ENCODE measurements around the gene NDEL1. TPM values are rescaled to one million over a fixed set of nuclear protein-coding genes. Genes with fewer than 3 reads are reported as not detected.

NDEL1 gene
- total and polyA plus RNA-seq, 2 experiments from 2014 or later = 25.7 to 47.3 TPM

DNA sequence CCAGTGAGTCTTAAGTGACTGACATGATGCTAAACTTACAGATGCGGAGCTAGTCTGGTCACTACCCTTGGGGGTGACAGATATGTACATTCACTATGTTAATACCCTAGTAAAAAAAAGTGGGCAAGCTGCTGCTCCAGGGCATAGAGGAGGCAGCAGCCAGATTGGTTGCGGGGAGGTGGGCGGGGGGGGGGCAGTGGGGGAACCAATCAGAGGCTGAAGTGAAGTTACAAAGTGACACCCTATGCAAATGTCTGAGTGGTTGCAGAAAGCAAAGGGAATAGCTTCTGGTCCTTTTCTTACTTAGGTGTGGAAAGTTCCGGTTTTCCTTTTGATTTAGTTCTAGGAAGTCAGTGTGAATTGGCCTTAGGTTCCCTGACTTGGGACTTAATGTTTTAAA is 12.1 kb downstream of the NDEL1 start:
- Histone ChIP-seq H3K27ac (no peak overlapping the region), H3K36me3 (peaks cover 27% of the 10 kb centered on the region), H3K9me3 (ENCODE audit: low read depth) (no peaks in the 10 kb centered on the region), H3K27me3 (no peaks in the 10 kb centered on the region), H3K4me3 (no peak overlapping the region), H3K4me1 (ENCODE audit: low read depth) (peaks cover 5% of the 10 kb centered on the region)
- peak in 1 of 2 donors; percentile 65 for DNase-seq (ENCODE audit: low read depth in 1 of 2, low spot score in 1 of 2)
- TF ChIP-seq, protein P1, sequence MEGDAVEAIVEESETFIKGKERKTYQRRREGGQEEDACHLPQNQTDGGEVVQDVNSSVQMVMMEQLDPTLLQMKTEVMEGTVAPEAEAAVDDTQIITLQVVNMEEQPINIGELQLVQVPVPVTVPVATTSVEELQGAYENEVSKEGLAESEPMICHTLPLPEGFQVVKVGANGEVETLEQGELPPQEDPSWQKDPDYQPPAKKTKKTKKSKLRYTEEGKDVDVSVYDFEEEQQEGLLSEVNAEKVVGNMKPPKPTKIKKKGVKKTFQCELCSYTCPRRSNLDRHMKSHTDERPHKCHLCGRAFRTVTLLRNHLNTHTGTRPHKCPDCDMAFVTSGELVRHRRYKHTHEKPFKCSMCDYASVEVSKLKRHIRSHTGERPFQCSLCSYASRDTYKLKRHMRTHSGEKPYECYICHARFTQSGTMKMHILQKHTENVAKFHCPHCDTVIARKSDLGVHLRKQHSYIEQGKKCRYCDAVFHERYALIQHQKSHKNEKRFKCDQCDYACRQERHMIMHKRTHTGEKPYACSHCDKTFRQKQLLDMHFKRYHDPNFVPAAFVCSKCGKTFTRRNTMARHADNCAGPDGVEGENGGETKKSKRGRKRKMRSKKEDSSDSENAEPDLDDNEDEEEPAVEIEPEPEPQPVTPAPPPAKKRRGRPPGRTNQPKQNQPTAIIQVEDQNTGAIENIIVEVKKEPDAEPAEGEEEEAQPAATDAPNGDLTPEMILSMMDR (IDR thresholded peaks at IDR 0.05; ENCODE audit: low read depth, low read length) = no peak

DNA sequence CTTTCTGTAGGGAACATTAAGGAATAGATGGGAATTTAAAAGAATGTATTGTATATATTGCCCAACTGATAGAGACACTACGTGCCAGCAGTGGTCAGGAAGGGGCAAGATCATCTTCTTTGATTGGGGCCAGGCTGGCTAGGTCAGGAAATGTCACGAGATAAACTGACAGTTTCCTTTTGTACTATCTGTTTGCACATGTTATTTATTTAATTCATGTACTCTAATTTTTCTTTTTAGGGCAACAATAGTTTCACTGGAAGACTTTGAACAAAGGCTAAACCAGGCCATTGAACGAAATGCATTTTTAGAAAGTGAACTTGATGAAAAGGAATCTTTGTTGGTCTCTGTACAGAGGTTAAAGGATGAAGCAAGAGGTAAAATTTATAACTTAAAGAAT is 12.6 kb downstream of the NDEL1 start:
- Histone ChIP-seq H3K36me3 (peaks cover 32% of the 10 kb centered on the region), H3K27me3 (no peaks in the 10 kb centered on the region), H3K4me1 (ENCODE audit: low read depth) (peaks cover 5% of the 10 kb centered on the region), H3K9me3 (ENCODE audit: low read depth) (no peaks in the 10 kb centered on the region), H3K27ac (no peak overlapping the region), H3K4me3 (no peak overlapping the region)
- no peak for DNase-seq (ENCODE audit: low read depth in 1 of 2, low spot score in 1 of 2)
- TF ChIP-seq, protein P1 (IDR thresholded peaks at IDR 0.05; ENCODE audit: low read depth, low read length) = no peak

DNA sequence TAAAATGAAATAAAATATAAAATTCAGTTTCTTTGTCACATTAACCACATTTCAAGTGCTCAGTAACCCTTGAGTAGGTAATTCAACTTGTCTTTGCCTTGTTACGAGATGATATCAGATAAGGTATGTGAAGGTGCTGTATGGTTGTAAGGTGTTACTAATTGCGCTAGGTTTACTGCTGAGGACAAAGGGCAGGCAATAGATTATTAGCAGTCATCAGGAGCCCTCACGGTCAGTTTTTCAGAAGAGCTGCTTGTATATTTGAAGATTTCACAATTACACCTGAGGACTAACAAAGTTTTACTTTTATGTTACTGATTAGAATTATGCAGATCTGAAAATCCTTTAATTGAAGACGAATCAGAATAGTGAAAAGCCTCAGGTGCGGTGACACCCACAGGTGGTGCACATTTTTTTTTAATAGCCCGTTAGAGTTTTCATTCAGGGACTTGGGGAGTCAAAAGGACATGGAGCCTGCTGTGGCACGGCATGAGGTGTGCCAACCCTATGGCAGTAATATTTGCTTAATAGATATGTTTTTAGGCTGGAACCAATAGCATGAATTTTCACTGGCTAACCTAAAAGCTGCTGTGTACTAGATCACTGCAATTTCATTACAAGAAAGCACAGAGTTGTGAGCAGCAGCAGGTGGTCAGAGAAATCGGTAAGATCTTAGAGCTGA is 16.4 kb downstream of the NDEL1 start:
- no peak for DNase-seq (ENCODE audit: low read depth in 1 of 2, low spot score in 1 of 2)
- peaks cover 5% of the 10 kb centered on the region for H3K4me1 ChIP-seq (ENCODE audit: low read depth)
- no peaks in the 10 kb centered on the region for H3K9me3 ChIP-seq (ENCODE audit: low read depth)
- H3K27ac ChIP-seq = no peak overlapping the region
- H3K4me3 ChIP-seq = no peak overlapping the region
- peaks cover 44% of the 10 kb centered on the region for H3K36me3 ChIP-seq
- TF ChIP-seq, protein P1 (IDR thresholded peaks at IDR 0.05; ENCODE audit: low read depth, low read length) = no peak
- no peaks in the 10 kb centered on the region for H3K27me3 ChIP-seq

DNA sequence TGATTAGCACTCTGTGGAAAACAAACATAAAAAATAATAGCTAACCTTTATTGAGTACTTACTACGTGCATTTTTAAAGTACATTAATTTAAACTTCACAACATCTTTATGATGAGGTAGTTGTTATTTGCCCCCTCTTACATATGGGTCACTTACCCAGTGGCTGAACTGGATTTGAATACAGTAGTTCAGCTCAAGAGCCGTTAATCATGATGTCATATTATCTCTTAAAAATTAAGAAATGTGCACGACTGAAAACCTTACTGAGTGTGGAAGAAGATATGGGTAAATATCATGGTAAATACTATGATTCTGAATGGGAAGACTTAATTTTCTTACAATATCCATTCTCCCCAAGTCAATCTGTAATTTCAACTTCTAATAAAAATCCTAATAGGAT is 17.6 kb downstream of the NDEL1 start:
- no peak for DNase-seq (ENCODE audit: low read depth in 1 of 2, low spot score in 1 of 2)
- TF ChIP-seq, protein P1 (IDR thresholded peaks at IDR 0.05; ENCODE audit: low read depth, low read length) = no peak
- H3K4me1 ChIP-seq (ENCODE audit: low read depth) = peaks cover under 1% of the 10 kb centered on the region
- no peak overlapping the region for H3K4me3 ChIP-seq
- no peak overlapping the region for H3K27ac ChIP-seq
- H3K9me3 ChIP-seq (ENCODE audit: low read depth) = no peaks in the 10 kb centered on the region
- no peaks in the 10 kb centered on the region for H3K27me3 ChIP-seq
- H3K36me3 ChIP-seq = peaks cover 54% of the 10 kb centered on the region

DNA sequence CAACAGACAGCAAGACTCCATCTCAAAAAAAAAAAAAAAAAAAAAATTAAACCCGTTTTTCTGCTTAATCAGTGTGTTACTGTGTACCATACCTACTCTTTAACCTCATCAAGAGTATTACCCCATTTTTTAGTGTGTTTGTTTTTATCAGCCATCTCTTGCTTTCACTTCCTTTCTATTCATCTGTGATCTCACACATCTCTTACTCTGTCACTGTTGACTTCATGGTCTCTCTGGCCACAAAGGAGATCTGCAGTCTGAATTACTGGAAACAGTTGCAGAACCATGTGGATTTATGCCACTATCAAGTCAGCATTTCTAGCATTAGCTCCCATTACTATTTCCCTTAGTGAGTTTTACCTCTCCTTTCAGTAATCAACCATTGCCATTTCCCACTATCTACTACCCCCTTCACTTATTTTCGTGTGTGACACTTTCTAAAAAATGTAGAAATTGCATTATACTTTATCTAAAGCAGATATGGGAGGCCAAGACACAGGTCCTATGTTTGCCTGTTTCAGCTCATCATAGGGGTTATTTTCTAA is 20.1 kb downstream of the NDEL1 start:
- Histone ChIP-seq H3K27me3 (no peaks in the 10 kb centered on the region), H3K36me3 (peaks cover 56% of the 10 kb centered on the region), H3K4me1 (ENCODE audit: low read depth) (no peaks in the 10 kb centered on the region), H3K9me3 (ENCODE audit: low read depth) (no peaks in the 10 kb centered on the region), H3K27ac (no peak overlapping the region), H3K4me3 (no peak overlapping the region)
- DNase-seq (ENCODE audit: low read depth in 1 of 2, low spot score in 1 of 2) = no peak
- TF ChIP-seq, protein P1 (IDR thresholded peaks at IDR 0.05; ENCODE audit: low read depth, low read length) = no peak
